ENCODE measurements around the gene KANSL1.

KANSL1 gene

GRCh38 chr17:46199379-46199778, 6.2 kb upstream of the KANSL1 start:
- TF ChIP-seq, protein P1, sequence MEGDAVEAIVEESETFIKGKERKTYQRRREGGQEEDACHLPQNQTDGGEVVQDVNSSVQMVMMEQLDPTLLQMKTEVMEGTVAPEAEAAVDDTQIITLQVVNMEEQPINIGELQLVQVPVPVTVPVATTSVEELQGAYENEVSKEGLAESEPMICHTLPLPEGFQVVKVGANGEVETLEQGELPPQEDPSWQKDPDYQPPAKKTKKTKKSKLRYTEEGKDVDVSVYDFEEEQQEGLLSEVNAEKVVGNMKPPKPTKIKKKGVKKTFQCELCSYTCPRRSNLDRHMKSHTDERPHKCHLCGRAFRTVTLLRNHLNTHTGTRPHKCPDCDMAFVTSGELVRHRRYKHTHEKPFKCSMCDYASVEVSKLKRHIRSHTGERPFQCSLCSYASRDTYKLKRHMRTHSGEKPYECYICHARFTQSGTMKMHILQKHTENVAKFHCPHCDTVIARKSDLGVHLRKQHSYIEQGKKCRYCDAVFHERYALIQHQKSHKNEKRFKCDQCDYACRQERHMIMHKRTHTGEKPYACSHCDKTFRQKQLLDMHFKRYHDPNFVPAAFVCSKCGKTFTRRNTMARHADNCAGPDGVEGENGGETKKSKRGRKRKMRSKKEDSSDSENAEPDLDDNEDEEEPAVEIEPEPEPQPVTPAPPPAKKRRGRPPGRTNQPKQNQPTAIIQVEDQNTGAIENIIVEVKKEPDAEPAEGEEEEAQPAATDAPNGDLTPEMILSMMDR (IDR thresholded peaks at IDR 0.05; ENCODE audit: low read length), result no peak
- no peak for TF ChIP-seq EZH2phosphoT487 (IDR thresholded peaks at IDR 0.05; ENCODE audit: low read length)
- no peak for TF ChIP-seq EZH2 (optimal IDR thresholded peaks at IDR 0.05; ENCODE audit: low read depth, low read length)
- Histone ChIP-seq H3K4me2 (ENCODE audit: low read depth, low read length) (no peak overlapping the region), H3K9ac (ENCODE audit: low read length) (no peak overlapping the region), H3K27me3 (replicated peaks; ENCODE audit: insufficient read depth, low read length) (no peaks in the 10 kb centered on the region), H3K36me3 (replicated peaks; ENCODE audit: insufficient read depth, low read length) (no peaks in the 10 kb centered on the region), H3K4me3 (ENCODE audit: low read length) (no peak overlapping the region), H3K4me1 (ENCODE audit: low read length) (peaks cover 23% of the 10 kb centered on the region), H4K20me1 (ENCODE audit: insufficient read depth, low read length) (no peaks in the 10 kb centered on the region), H3K9me3 (replicated peaks; ENCODE audit: insufficient read depth, low read length) (no peaks in the 10 kb centered on the region), H3K79me2 (ENCODE audit: low read length) (peaks cover 36% of the 10 kb centered on the region), H2AFZ (ENCODE audit: low read length) (no peak overlapping the region), H3K27ac (ENCODE audit: low read length) (no peak overlapping the region), H3F3A (ENCODE audit: insufficient read depth, low read length) (peaks cover 11% of the 10 kb centered on the region), H3K9me2 (replicated peaks; ENCODE audit: insufficient read depth, low read length) (no peaks in the 10 kb centered on the region)
- no peak for DNase-seq

DNA sequence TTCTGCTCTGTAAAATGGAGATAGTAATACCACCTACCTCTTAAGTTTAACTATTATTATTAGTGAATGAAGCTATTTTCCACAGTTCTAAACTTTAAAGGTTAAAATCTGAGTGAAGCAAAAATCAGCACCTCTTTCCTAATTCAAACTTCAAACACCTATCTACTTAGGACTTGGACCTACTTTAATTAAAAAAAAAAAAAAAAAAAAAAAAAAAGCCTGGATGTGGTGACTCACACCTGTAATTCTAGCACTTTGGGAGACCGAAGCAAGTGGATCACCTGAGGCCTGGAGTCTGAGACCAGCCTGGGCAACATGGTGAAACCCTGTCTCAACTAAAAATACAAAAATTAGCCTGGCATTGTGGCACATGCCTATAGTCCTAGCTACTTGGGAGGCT, 5.0 kb upstream of the KANSL1 start:
- peaks cover 35% of the 10 kb centered on the region for H3K79me2 ChIP-seq (ENCODE audit: low read length)

DNA sequence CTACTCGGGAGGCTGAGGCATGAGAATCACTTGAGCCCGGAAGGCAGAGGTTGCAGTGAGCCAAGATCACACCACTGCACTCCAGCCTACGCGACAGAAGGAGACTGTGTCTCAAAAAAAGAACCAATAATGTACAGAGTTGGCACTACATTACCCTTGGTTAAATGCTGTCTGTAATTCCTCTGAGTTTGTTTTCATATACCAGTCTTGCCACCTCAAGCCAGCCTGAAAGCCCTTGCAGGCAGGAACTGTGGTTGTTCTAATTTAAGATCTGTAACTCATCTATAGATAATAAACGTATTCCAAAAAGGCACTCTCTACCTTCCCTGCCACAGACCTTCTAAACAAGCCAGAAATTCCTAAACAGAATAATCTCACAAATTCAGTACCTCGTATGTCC, 4.3 kb upstream of the KANSL1 start:
- peaks cover 25% of the 10 kb centered on the region for H3K4me1 ChIP-seq (ENCODE audit: low read length)
- no peaks in the 10 kb centered on the region for H3K36me3 ChIP-seq (replicated peaks; ENCODE audit: insufficient read depth, low read length)
- peak; percentile 15 for DNase-seq
- H3K4me3 ChIP-seq (ENCODE audit: low read length), result no peak overlapping the region
- H3F3A ChIP-seq (ENCODE audit: insufficient read depth, low read length), result peaks cover 20% of the 10 kb centered on the region
- H3K79me2 ChIP-seq (ENCODE audit: low read length), result peaks cover 31% of the 10 kb centered on the region
- TF ChIP-seq EZH2 (optimal IDR thresholded peaks at IDR 0.05; ENCODE audit: low read depth, low read length) (no peak), EZH2phosphoT487 (IDR thresholded peaks at IDR 0.05; ENCODE audit: low read length) (no peak)
- TF ChIP-seq, protein P1 (IDR thresholded peaks at IDR 0.05; ENCODE audit: low read length), result no peak
- no peaks in the 10 kb centered on the region for H3K9me2 ChIP-seq (replicated peaks; ENCODE audit: insufficient read depth, low read length)
- peak overlapping the region; percentile 13; the same call in 1 of the 2 replicates for H3K27ac ChIP-seq (ENCODE audit: low read length)
- H4K20me1 ChIP-seq (ENCODE audit: insufficient read depth, low read length), result no peaks in the 10 kb centered on the region
- no peak overlapping the region for H3K9ac ChIP-seq (ENCODE audit: low read length)
- H3K9me3 ChIP-seq (replicated peaks; ENCODE audit: insufficient read depth, low read length), result no peaks in the 10 kb centered on the region
- no peak overlapping the region for H2AFZ ChIP-seq (ENCODE audit: low read length)
- no peaks in the 10 kb centered on the region for H3K27me3 ChIP-seq (replicated peaks; ENCODE audit: insufficient read depth, low read length)
- peak overlapping the region; percentile 30 for H3K4me2 ChIP-seq (ENCODE audit: low read depth, low read length)

More for the DNA sequence above, 5.0 kb upstream of the KANSL1 start:
- H3K36me3 ChIP-seq (replicated peaks; ENCODE audit: insufficient read depth, low read length), result no peaks in the 10 kb centered on the region
- peak overlapping the region; percentile 13; the same call in 1 of the 2 replicates for H3K27ac ChIP-seq (ENCODE audit: low read length)
- H3K27me3 ChIP-seq (replicated peaks; ENCODE audit: insufficient read depth, low read length), result no peaks in the 10 kb centered on the region
- H3K4me3 ChIP-seq (ENCODE audit: low read length), result no peak overlapping the region
- no peak for DNase-seq
- H3K4me2 ChIP-seq (ENCODE audit: low read depth, low read length), result peak overlapping the region; percentile 30
- no peak overlapping the region for H3K9ac ChIP-seq (ENCODE audit: low read length)
- H3F3A ChIP-seq (ENCODE audit: insufficient read depth, low read length), result peaks cover 19% of the 10 kb centered on the region
- no peak for TF ChIP-seq EZH2 (optimal IDR thresholded peaks at IDR 0.05; ENCODE audit: low read depth, low read length)
- TF ChIP-seq, protein P1 (IDR thresholded peaks at IDR 0.05; ENCODE audit: low read length), result no peak
- TF ChIP-seq EZH2phosphoT487 (IDR thresholded peaks at IDR 0.05; ENCODE audit: low read length), result no peak
- no peaks in the 10 kb centered on the region for H4K20me1 ChIP-seq (ENCODE audit: insufficient read depth, low read length)
- no peaks in the 10 kb centered on the region for H3K9me3 ChIP-seq (replicated peaks; ENCODE audit: insufficient read depth, low read length)
- no peak overlapping the region for H2AFZ ChIP-seq (ENCODE audit: low read length)
- H3K9me2 ChIP-seq (replicated peaks; ENCODE audit: insufficient read depth, low read length), result no peaks in the 10 kb centered on the region
- H3K4me1 ChIP-seq (ENCODE audit: low read length), result peaks cover 25% of the 10 kb centered on the region
